GM12878 (cell line): ENCODE results near the gene IL31. TPM values are rescaled to one million over a fixed set of nuclear protein-coding genes. Genes with fewer than 3 reads are reported as not detected.

ENCODE experiments used
- ATAC-seq: fragments of 200-7000 bp; cut with Tn5 transposase; 3 replicates; pipeline ENCODE4 v1.9.1; 2020; ENCODE audit warnings: mild to moderate bottlenecking, moderate library complexity
- BruUV-seq: library from RNA; stranded (reverse); fragments of 400-500 nt; replicated peaks from 2 replicates; lab custom pipeline; 2021; lab: Mats Ljungman, UMichigan
- CTCF ChIA-PET: fragments of 300-600 bp; sonication (Branson Sonifier 250); formaldehyde crosslinking; extraction: SDS; loops from one replicate; lab custom pipeline; 2021; ENCODE audit warnings: inconsistent platforms; lab: Yijun Ruan, JAX
- POLR2A ChIA-PET: fragments of 350-600 bp; formaldehyde crosslinking; extraction: SDS; loops from one replicate; lab custom pipeline; 2021; ENCODE audit warnings: inconsistent platforms; lab: Charles Lee
- RAD21 ChIA-PET: fragments of 300-600 bp; sonication (Branson Sonifier 250); formaldehyde crosslinking; loops from one replicate; lab custom pipeline; 2023; ENCODE audit warnings: antibody characterized with exemption; ENCODE audit not compliant: unreplicated experiment; lab: Charles Lee
- SMC1A ChIA-PET: fragments of 300-600 bp; sonication (Branson Sonifier 250); formaldehyde crosslinking; loops from one replicate; lab custom pipeline; 2023; ENCODE audit not compliant: unreplicated experiment, uncharacterized antibody; lab: Charles Lee
- DNase-seq: peaks from one replicate; pipeline ENCODE4 v3.0.0-alpha.2; 2011; ENCODE audit warnings: low read depth, low spot score
- FAIRE-seq: peaks from 3 replicates; lab custom pipeline; 2011; peaks lifted over from hg19 to GRCh38; lab: Jason Lieb, UNC
- H2AFZ ChIP-seq: 2 replicates; pipeline ENCODE4 v1.6.0; 2011; ENCODE audit warnings: low read depth, low read length, control low read depth; ENCODE audit not compliant: control insufficient read depth
- H3K27ac ChIP-seq: 2 replicates; pipeline ENCODE4 v1.5.1; 2011; ENCODE audit warnings: control low read depth; ENCODE audit not compliant: control insufficient read depth, insufficient read depth
- H3K27me3 ChIP-seq, 2 experiments: replicated peaks in 1 of 2; 2 replicates each; pipeline versions ENCODE4 v1.6.0 to v1.6.1; 2011; ENCODE audit warnings: low read length in 1 of 2; ENCODE audit not compliant: control insufficient read depth in 2 of 2, insufficient read depth in 2 of 2
- H3K36me3 ChIP-seq, 2 experiments: 2 replicates each; pipeline ENCODE4 v1.5.1; 2011; ENCODE audit warnings: low read length in 1 of 2; ENCODE audit not compliant: control insufficient read depth in 2 of 2, insufficient read depth in 2 of 2
- H3K4me1 ChIP-seq: 2 replicates; pipeline ENCODE4 v1.6.1; 2011; ENCODE audit warnings: mild to moderate bottlenecking, low read length, moderate library complexity, mixed read lengths; ENCODE audit not compliant: control insufficient read depth, insufficient read depth
- H3K4me2 ChIP-seq: 2 replicates; pipeline ENCODE4 v1.6.0; 2011; ENCODE audit warnings: control low read depth; ENCODE audit not compliant: control insufficient read depth, insufficient read depth
- H3K4me3 ChIP-seq: fragments of 200-600 bp; sonication (generic); 2 replicates; pipeline ENCODE4 v1.5.1; 2016
- H3K79me2 ChIP-seq: 2 replicates; pipeline ENCODE4 v1.6.0; 2011; ENCODE audit warnings: low read length; ENCODE audit not compliant: control insufficient read depth, insufficient read depth
- H3K9ac ChIP-seq: 2 replicates; pipeline ENCODE4 v1.8.0; 2011; ENCODE audit warnings: low read length, control low read depth, mixed read lengths; ENCODE audit not compliant: control insufficient read depth, insufficient read depth
- H3K9me3 ChIP-seq: replicated peaks from 3 replicates; pipeline ENCODE4 v1.5.1; 2011; ENCODE audit warnings: mild to moderate bottlenecking, low read length; ENCODE audit not compliant: control insufficient read depth, insufficient read depth
- H4K20me1 ChIP-seq: 2 replicates; pipeline ENCODE4 v1.6.0; 2011; ENCODE audit not compliant: control insufficient read depth, insufficient read depth
- CREB1 ChIP-seq: IDR thresholded peaks from 2 replicates; pipeline ENCODE4 v1.6.1; 2012; ENCODE audit warnings: low read depth, mild to moderate bottlenecking, inconsistent platforms
- NRF1 ChIP-seq: conservative IDR thresholded peaks from 2 replicates; pipeline ENCODE4 v1.6.1; 2011; ENCODE audit warnings: mild to moderate bottlenecking, low read depth, low read length, improper control_type of control experiment
- RAD21 ChIP-seq: IDR thresholded peaks from 2 replicates; pipeline ENCODE4 v1.6.1; 2011; ENCODE audit warnings: mild to moderate bottlenecking, low read depth, low read length, moderate library complexity; ENCODE audit not compliant: insufficient read depth
- RUNX3 ChIP-seq: IDR thresholded peaks from 2 replicates; pipeline ENCODE4 v1.6.1; 2012; ENCODE audit warnings: low read length, inconsistent platforms
- SMAD5 ChIP-seq: IDR thresholded peaks from 2 replicates; pipeline ENCODE4 v1.6.1; 2016; ENCODE audit warnings: antibody characterized with exemption, low read depth
- SMC3 ChIP-seq: IDR thresholded peaks from 2 replicates; pipeline ENCODE4 v1.6.1; 2011; ENCODE audit warnings: low read length, improper control_type of control experiment, borderline replicate concordance
- SRF ChIP-seq, 2 experiments: IDR thresholded peaks; 2 replicates each; pipeline ENCODE4 v1.6.1; 2011; ENCODE audit warnings: low read depth in 2 of 2, low read length in 2 of 2, mild to moderate bottlenecking in 1 of 2, moderate library complexity in 1 of 2
- STAT3 ChIP-seq: IDR thresholded peaks from 2 replicates; pipeline ENCODE4 v1.6.1; 2011; ENCODE audit warnings: low read depth, low read length, improper control_type of control experiment
- YBX1 ChIP-seq: fragments of 450-650 bp; IDR thresholded peaks from 2 replicates; pipeline ENCODE4 v1.6.1; 2016; ENCODE audit warnings: antibody characterized with exemption
- YY1 ChIP-seq: IDR thresholded peaks from 2 replicates; pipeline ENCODE4 v1.6.1; 2011; ENCODE audit warnings: low read depth, mild to moderate bottlenecking, low read length
- ZNF384 ChIP-seq: IDR thresholded peaks from 2 replicates; pipeline ENCODE4 v1.6.1; 2012; ENCODE audit warnings: low read depth, mild to moderate bottlenecking, low read length, improper control_type of control experiment, borderline replicate concordance
- ZSCAN29 ChIP-seq: fragments of 450-650 bp; IDR thresholded peaks from 2 replicates; pipeline ENCODE4 v1.6.1; 2017; ENCODE audit warnings: mild to moderate bottlenecking, moderate library complexity
- WGBS: methylation state at CpG from one replicate; pipeline ENCODE4 v1.1.6; 2016; ENCODE audit warnings: low lambda C conversion rate; ENCODE audit not compliant: insufficient replicate concordance, insufficient coverage; ENCODE audit errors: missing lambda C conversion rate; 5-methylcytosine and 5-hydroxymethylcytosine counted together
- in situ Hi-C: fragments of 300-500 bp; cut with MboI; formaldehyde crosslinking; loops from 9 replicates; pipeline ENCODE4 v1.14.3; 2018; ENCODE audit warnings: mixed read lengths
- intact Hi-C: fragments of 100-400 bp; cut with micrococcal nuclease; formaldehyde crosslinking; loops from one replicate; pipeline ENCODE4 v1.14.2; 2022; ENCODE audit not compliant: unreplicated experiment
- polyA plus RNA-seq, 11 experiments: library from polyadenylated mRNA; depleted of rRNA in 4 of 11; unstranded in 6 of 11; stranded (reverse) in 5 of 11; fragments of >200 nt; fragmentation: Nextera tagmentation in 4 of 11; fragmentation: Illumina TruSeq in 1 of 11; extraction: Ambion mirVana in 4 of 11; extraction: Trizol in 1 of 11; gene quantifications; 1 replicate in 1 of 11; 2 replicates in 10 of 11; pipeline versions ENCODE4 v1.2.1 to v1.2.3, GENCODE V29; 2011 to 2016; ENCODE audit warnings: inconsistent platforms in 2 of 11, missing spikeins in 2 of 11, low read depth in 1 of 11
- total RNA-seq, 4 experiments: library from RNA; depleted of rRNA in 3 of 4; stranded (reverse); fragments of >200 nt in 3 of 4; fragmentation: Illumina TruSeq in 1 of 4; extraction: Trizol in 1 of 4; gene quantifications; 2 replicates each; pipeline versions ENCODE4 v1.2.1 to v1.2.3, GENCODE V29; 2013 to 2021
- TF ChIP-seq, protein P1 (sequence below), 3 experiments: IDR thresholded peaks in 2 of 3; conservative IDR thresholded peaks in 1 of 3; 2 replicates each; pipeline ENCODE4 v1.5.1; 2011; ENCODE audit warnings: low read depth in 3 of 3, low read length in 3 of 3, mild to moderate bottlenecking in 3 of 3, control low read depth in 2 of 3, moderate library complexity in 2 of 3, inconsistent platforms in 1 of 3, mixed read lengths in 1 of 3; ENCODE audit not compliant: control insufficient read depth in 2 of 3, insufficient read depth in 1 of 3; ENCODE audit errors: extremely low read depth in 1 of 3
- TF ChIP-seq, protein P2 (sequence below): fragments of 150-350 bp; IDR thresholded peaks from 2 replicates; pipeline ENCODE4 v1.6.1; 2014; ENCODE audit warnings: mild to moderate bottlenecking, low read depth, low read length

Gene IL31
- total and polyA plus RNA-seq, 10 of the 15 experiments (the other 5 are each of a cell fraction or from before 2014, with no cell fraction given): not detected

DNA sequence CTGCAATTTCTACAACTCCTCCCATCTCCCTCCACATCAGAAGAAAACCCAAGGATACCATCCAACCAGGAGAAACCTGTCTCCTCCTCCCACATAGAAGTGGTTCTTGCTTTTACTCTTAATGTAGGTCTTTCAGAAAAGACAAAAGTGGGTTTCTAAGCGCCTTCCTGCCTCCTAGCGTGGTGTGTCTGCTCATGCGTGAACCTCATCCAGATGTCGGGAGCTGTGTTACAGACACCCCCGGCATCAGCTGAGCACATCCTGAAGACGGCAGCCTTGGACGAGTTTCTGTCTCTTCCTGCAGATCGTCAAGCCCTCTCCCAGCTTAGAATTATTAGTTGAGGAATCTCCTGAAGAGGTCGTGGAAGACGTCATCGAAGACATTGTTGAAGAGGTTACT, 18.4 kb upstream of the IL31 start (continued):
- TF ChIP-seq NRF1: no peak

DNA sequence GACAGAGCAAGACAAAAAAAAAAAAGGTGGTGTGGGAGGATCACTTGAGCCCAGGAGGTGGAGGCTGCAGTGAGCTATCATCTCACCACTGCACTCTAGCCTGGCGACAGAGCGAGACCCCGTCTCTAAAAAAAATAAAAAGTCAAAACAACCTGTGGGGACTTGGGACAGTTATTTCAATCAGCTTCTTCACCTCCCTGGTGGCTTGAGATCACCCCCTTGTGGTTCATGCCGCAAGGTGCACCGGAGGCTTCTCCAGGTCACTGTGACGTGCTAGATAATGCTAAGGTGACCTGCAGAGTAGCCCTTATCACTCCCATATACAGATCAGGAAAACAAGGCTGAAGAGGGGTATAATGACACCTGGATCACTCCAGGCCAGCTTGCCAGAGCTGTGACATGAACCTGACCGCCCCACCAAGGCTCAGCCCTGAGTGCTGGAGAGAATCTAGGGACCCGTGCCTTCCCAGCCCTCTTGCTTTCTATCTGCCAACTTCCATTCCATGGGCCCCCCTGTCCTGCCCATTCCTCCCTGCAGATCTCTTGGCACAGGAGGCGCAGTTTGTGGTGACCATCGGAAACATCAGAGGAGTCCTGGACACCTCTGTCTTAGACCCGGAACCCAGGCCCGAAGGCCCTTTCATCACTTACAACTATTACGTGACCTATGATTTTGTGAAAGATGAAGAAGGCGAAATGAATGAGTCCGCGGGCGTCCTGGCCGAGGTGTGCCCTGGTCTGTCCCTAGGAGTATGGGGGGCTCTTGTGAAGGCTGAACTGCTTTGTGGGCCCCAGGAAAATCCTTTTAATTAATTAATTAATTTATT, 17.0 kb upstream of the IL31 start:
- Histone ChIP-seq H3K4me2 (no peak overlapping the region), H3K27me3 (no peaks in the 10 kb centered on the region; a peak in 1 of 4 replicates), H4K20me1 (no peaks in the 10 kb centered on the region), H3K4me3 (no peak overlapping the region), H3K9me3 (peaks cover 3% of the 10 kb centered on the region; the same call in 1 of the 3 replicates), H3K4me1 (no peaks in the 10 kb centered on the region), H3K9ac (no peak overlapping the region), H3K27ac (no peak overlapping the region), H2AFZ (no peak overlapping the region), H3K79me2 (no peaks in the 10 kb centered on the region), H3K36me3 (no peaks in the 10 kb centered on the region)
- 35% methylated on average over 18 of the region's 18 CpGs for WGBS
- ChIA-PET POLR2A (interaction anchor here (0.7 kb wide), 1 partner anchor 393 kb away, joined by 3 read pairs; no protein-coding TSS in a partner anchor), SMC1A (interaction anchor here (1.0 to 1.7 kb wide), 4 partner anchors 16 to 137 kb away, joined by 3 to 6 read pairs (median 5); no protein-coding TSS in a partner anchor), RAD21 (interaction anchor here (0.9 to 1.7 kb wide), 2 partner anchors 25 to 58 kb away, joined by 3 to 6 read pairs; no protein-coding TSS in a partner anchor), CTCF (interaction anchor here (0.6 to 4.1 kb wide), 17 partner anchors 15 to 272 kb away, joined by 3 to 29 read pairs (median 3); partner anchors contain the start of gene CFAP251)
- DNase-seq (peak; percentile 9), ATAC-seq (peak; percentile 98), FAIRE-seq (peak; percentile 90)
- in situ Hi-C loops (loop anchor here (5.0 kb wide), 1 partner anchor 134 kb away; no protein-coding TSS in a partner anchor), intact Hi-C loops (loop anchor here (1.0 kb wide), 2 partner anchors 60 to 137 kb away; no protein-coding TSS in a partner anchor)
- BruUV-seq: no TSS peak
- TF ChIP-seq SRF (IDR thresholded peaks at IDR 0.05; ENCODE audit: low read depth in 2 of 2, low read length in 2 of 2) (no peak), ZNF384 (peak; percentile 60), RUNX3 (peak; percentile 45; the same call in 1 of the 2 replicates), SMAD5 (no peak), ZSCAN29 (no peak), CREB1 (peak; percentile 42; the same call in 1 of the 2 replicates), YBX1 (no peak), SMC3 (peak; percentile 89), YY1 (peak; percentile 59; the same call in 1 of the 2 replicates), STAT3 (no peak), RAD21 (peak; percentile 98)
- TF ChIP-seq, protein P1, sequence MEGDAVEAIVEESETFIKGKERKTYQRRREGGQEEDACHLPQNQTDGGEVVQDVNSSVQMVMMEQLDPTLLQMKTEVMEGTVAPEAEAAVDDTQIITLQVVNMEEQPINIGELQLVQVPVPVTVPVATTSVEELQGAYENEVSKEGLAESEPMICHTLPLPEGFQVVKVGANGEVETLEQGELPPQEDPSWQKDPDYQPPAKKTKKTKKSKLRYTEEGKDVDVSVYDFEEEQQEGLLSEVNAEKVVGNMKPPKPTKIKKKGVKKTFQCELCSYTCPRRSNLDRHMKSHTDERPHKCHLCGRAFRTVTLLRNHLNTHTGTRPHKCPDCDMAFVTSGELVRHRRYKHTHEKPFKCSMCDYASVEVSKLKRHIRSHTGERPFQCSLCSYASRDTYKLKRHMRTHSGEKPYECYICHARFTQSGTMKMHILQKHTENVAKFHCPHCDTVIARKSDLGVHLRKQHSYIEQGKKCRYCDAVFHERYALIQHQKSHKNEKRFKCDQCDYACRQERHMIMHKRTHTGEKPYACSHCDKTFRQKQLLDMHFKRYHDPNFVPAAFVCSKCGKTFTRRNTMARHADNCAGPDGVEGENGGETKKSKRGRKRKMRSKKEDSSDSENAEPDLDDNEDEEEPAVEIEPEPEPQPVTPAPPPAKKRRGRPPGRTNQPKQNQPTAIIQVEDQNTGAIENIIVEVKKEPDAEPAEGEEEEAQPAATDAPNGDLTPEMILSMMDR (IDR thresholded peaks at IDR 0.05 in 2 of 3, conservative IDR thresholded peaks at IDR 0.05 in 1 of 3; ENCODE audit: control insufficient read depth in 2 of 3, extremely low read depth in 1 of 3, insufficient read depth in 1 of 3, low read depth in 3 of 3, low read length in 3 of 3): peak; percentile 89 to 93 (median 90)
- TF ChIP-seq, protein P2, sequence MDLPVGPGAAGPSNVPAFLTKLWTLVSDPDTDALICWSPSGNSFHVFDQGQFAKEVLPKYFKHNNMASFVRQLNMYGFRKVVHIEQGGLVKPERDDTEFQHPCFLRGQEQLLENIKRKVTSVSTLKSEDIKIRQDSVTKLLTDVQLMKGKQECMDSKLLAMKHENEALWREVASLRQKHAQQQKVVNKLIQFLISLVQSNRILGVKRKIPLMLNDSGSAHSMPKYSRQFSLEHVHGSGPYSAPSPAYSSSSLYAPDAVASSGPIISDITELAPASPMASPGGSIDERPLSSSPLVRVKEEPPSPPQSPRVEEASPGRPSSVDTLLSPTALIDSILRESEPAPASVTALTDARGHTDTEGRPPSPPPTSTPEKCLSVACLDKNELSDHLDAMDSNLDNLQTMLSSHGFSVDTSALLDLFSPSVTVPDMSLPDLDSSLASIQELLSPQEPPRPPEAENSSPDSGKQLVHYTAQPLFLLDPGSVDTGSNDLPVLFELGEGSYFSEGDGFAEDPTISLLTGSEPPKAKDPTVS: no peak
